HG03139 (cell line): ENCODE results near the gene SCYGR2.
A peak's percentile ranks its signal among the peaks of the same experiment; 100 is the strongest.

Source experiments
- ATAC-seq: cut with Tn5 transposase; IDR thresholded peaks from one replicate; pipeline ENCODE4 v1.9.1; 2021; ENCODE audit not compliant: unreplicated experiment

Gene SCYGR2

GRCh38 chr2:227612546-227613271, 14.0 kb downstream of the SCYGR2 start:
- no peak for ATAC-seq

GRCh38 chr2:227613272-227613660, 14.6 kb downstream of the SCYGR2 start:
- ATAC-seq: no peak

GRCh38 chr2:227614246-227614645, 15.6 kb downstream of the SCYGR2 start:
- ATAC-seq: no peak

- no peak for ATAC-seq
Observed at GRCh38 chr2:227614740-227615139, 16.0 kb downstream of the SCYGR2 start, which contains the start of gene SCYGR3. Gene SCYGR3 (minus strand): TSS chr2:227614840. CDS start chr2:227614840, 0 bp downstream.

GRCh38 chr2:227615181-227615580, 16.5 kb downstream of the SCYGR2 start:
- no peak for ATAC-seq

GRCh38 chr2:227615906-227616305, 17.2 kb downstream of the SCYGR2 start:
- ATAC-seq: no peak

GRCh38 chr2:227616631-227617030, 17.9 kb downstream of the SCYGR2 start:
- ATAC-seq: no peak

GRCh38 chr2:227617316-227618230, 18.9 kb downstream of the SCYGR2 start, which contains the start of gene SCYGR4:
Gene SCYGR4 (plus strand): TSS chr2:227617498. CDS start chr2:227617498, 0 bp downstream.
- ATAC-seq: no peak

- ATAC-seq: no peak
Observed at GRCh38 chr2:227623226-227623625, 24.5 kb downstream of the SCYGR2 start.

GRCh38 chr2:227625420-227625819, 26.7 kb downstream of the SCYGR2 start:
- ATAC-seq: no peak

- no peak for ATAC-seq
Observed at GRCh38 chr2:227626580-227627151, 28.0 kb downstream of the SCYGR2 start.

GRCh38 chr2:227627769-227628168, 29.1 kb downstream of the SCYGR2 start:
- peak; percentile 64 for ATAC-seq

- ATAC-seq: no peak
Observed at GRCh38 chr2:227629435-227629834, 30.7 kb downstream of the SCYGR2 start.

- no peak for ATAC-seq
Observed at GRCh38 chr2:227630322-227630721, 31.6 kb downstream of the SCYGR2 start.

GRCh38 chr2:227632827-227633226, 34.1 kb downstream of the SCYGR2 start:
- ATAC-seq: no peak

GRCh38 chr2:227634201-227634600, 35.5 kb downstream of the SCYGR2 start:
- no peak for ATAC-seq

GRCh38 chr2:227642656-227643055, 44.0 kb downstream of the SCYGR2 start:
- ATAC-seq: no peak

- no peak for ATAC-seq
Observed at GRCh38 chr2:227643990-227644551, 45.4 kb downstream of the SCYGR2 start.
